GM12892 (cell line): ENCODE results near the gene FBXL15.

Experiments
- DNase-seq: peaks from one replicate; pipeline ENCODE4 v3.0.0; 2011; ENCODE audit not compliant: insufficient read length
- FAIRE-seq: peaks from 2 replicates; lab custom pipeline; 2011; peaks lifted over from hg19 to GRCh38; lab: Jason Lieb, UNC
- POLR2A ChIP-seq: IDR thresholded peaks from 2 replicates; pipeline ENCODE4 v1.6.1; 2011; ENCODE audit warnings: low read depth, low read length, control low read depth
- POLR2AphosphoS5 ChIP-seq: IDR thresholded peaks from 2 replicates; pipeline ENCODE4 v1.6.1; 2011; ENCODE audit warnings: low read depth, low read length, control low read depth
- TAF1 ChIP-seq: IDR thresholded peaks from 2 replicates; pipeline ENCODE4 v1.6.1; 2011; ENCODE audit warnings: low read depth, mild to moderate bottlenecking, control low read depth, low read length, borderline replicate concordance

Gene FBXL15

GRCh38 chr10:102435529-102436233 is 15.0 kb downstream of the FBXL15 start:
- TF ChIP-seq POLR2AphosphoS5 (no peak), POLR2A (peak; percentile 51; the same call in 1 of the 2 replicates), TAF1 (no peak)
- no peak for DNase-seq

DNA sequence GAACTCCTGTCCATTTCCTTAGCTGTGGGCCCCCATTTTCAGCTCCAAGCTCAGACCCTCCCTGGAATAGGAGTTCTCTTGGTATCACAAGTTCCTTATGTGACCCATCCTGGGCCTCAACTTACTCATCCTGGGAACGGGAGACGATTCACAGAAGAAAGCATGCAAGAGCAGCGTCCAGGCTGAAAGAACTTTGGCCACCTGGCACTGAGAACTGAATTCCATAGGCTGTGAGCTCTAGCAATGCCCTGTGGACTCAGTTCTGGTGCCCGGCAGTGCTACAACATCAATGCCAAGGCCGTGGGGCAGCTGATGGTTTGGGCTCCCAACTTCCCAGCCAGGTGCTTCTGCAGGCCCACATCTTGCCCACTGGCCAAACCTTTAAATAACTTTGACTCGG is 15.7 kb downstream of the FBXL15 start:
- TF ChIP-seq POLR2AphosphoS5 (no peak), TAF1 (no peak), POLR2A (no peak)
- DNase-seq, result no peak
- no peak for FAIRE-seq

More at GRCh38 chr10:102435529-102436233, 15.0 kb downstream of the FBXL15 start:
- FAIRE-seq, result peak; percentile 38

- DNase-seq (no peak), FAIRE-seq (no peak)
- no peak for TF ChIP-seq POLR2AphosphoS5
- TF ChIP-seq POLR2A, result no peak
- TF ChIP-seq TAF1, result no peak
Observed at GRCh38 chr10:102437515-102437914, 16.9 kb downstream of the FBXL15 start.

GRCh38 chr10:102438374-102438773 is 17.7 kb downstream of the FBXL15 start:
- TF ChIP-seq POLR2A (no peak), POLR2AphosphoS5 (no peak), TAF1 (no peak)
- FAIRE-seq (no peak), DNase-seq (no peak)

GRCh38 chr10:102444851-102445250 is 24.2 kb downstream of the FBXL15 start:
- TF ChIP-seq POLR2A, result no peak
- no peak for TF ChIP-seq POLR2AphosphoS5
- no peak for TF ChIP-seq TAF1

DNA sequence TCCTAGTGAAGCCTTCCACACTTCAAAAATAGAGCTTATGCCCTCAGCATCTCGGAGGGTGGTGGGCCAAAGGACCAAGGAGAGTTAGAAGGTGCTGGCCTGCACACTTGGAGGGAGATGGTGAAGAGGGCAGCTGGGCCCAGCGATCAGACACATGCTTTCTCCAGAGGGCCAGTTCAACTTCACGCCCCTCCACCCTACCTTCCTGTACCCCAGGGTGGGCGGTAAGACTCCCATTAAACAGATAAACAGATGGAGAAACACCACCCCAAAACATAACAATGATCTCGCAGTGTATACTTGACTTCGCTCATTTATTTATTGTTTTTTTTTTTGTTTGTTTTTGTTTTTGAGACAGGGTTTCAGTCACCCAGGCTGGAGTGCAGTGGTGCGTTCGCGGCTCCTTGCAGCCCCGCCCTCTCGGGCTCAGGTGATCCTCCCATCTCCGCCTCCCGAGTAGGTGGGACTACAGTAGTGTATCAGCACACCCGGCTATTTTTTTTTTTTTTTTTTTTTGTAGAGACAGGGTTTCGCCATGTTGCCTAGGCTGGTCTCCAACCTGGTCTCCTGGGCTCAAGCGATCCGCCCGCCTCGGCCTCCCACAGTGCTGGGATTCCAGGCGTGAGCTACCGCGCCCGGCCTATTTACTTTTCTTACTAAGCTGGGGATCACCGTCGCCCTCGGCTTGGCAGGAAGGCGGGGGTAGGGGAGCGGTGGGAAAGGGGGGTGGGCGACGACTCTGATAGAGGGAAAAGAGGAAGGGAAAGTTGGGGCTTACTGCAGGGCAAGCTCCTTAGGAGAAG is 28.9 kb downstream of the FBXL15 start:
- TF ChIP-seq POLR2A (no peak), TAF1 (no peak), POLR2AphosphoS5 (no peak)
- FAIRE-seq, result peak; percentile 90
- DNase-seq, result no peak

More at GRCh38 chr10:102444851-102445250, 24.2 kb downstream of the FBXL15 start:
- DNase-seq, result no peak
- no peak for FAIRE-seq

DNA sequence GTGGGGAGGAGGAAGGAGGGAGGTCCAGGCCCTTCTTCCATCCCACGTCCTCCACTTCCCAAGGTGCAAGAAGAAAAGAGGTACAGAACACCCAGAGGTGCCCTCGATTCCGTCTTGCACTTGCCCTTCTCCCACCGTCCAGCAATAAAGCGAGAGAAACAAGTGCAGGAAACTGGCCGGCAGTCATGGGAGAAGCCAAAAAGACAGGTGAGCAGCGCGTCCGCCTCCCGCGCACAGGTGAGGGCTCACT is 29.4 kb downstream of the FBXL15 start:
- DNase-seq (no peak), FAIRE-seq (no peak)
- TF ChIP-seq POLR2AphosphoS5 (no peak), POLR2A (no peak), TAF1 (no peak)

GRCh38 chr10:102450374-102451104 is 29.9 kb downstream of the FBXL15 start:
- peak; percentile 99 for FAIRE-seq
- peak; percentile 92 for DNase-seq
- TF ChIP-seq POLR2A (peak; percentile 85), TAF1 (peak; percentile 79), POLR2AphosphoS5 (peak; percentile 70; the same call in 1 of the 2 replicates)

DNA sequence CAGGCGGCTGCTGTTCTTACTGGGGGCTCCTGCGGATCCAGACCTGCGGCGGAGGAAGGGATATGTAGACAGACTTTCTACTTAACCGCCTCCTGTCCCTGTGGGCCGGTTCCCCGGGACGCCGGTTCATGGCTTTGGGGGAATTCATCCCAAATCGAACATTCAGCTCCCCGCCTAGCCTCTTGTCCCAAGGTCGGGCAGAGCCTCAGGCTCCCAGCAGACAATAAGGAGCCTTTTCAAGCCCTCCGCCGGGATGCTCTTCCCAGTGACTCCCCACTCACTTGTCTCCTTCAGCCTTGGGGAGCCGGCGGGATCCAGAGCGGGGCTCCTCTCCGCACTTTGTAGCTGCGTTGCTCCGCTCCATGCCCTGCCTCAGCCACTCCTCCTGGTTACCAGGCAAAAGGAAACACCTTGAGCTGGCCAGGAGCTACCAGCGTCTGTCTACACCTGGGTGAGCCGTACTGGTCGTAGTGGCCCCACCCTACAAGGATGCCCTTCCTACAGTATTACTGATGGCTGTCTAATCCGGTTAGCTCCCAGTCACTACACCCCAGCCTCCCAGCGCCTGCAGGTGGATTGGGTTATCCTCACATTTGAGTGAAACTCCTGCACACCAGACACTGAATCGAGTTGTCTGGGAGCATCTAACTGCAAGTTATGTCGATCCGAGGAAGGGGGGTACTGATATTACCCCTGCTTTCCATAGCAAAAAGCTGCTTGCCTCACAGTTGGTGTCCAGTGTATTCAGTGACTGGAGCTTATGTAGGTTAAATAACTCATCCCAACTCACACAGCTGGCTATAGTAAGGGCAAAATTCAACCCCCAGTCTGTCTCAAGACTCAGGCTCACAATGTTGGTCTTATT is 30.7 kb downstream of the FBXL15 start, which contains the start of gene C10orf95:
C10orf95 (minus strand) TSS at position 439 of the 865 bp plus-strand sequence. CDS start 450 bp downstream, outside the sequence.
- FAIRE-seq (no peak), DNase-seq (no peak)
- TF ChIP-seq POLR2A (no peak), POLR2AphosphoS5 (no peak), TAF1 (no peak)

DNA sequence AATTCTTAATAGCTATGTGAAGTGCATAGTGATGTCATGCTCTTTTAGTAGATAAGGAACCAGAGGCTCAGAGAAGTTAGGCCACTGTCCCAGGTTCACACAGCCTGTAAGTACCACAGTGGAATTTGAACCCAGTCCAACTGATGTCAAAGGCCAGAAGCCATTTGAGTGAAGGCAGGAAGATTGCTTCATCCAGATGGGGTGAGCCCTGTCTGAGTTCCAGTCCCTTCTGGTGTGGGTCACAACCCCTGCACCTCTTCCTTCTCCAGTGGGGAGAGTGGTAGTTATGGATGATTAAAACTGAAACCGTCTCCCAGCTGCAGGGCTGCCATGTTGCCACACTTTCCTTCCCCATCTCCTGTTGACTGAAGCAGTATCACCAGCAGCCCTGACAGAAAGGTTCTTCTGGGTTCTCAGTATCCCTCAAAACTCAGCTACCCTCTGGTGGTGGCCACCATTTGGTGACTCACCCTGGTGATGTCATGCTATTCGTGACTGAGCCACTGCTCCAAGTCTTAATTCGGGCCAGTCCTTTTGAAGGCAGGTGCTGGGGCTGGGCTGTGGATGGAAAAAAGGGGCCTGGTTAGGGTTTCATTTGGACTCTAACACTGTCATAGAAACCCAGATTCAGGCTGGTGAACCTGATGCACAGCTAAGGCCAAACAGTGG is 32.2 kb downstream of the FBXL15 start:
- no peak for FAIRE-seq
- TF ChIP-seq TAF1 (no peak), POLR2A (no peak), POLR2AphosphoS5 (no peak)
- DNase-seq, result no peak
